GM12878 (cell line): ENCODE data around the gene EYA2. TPM values are rescaled to one million over a fixed set of nuclear protein-coding genes. Genes with fewer than 3 reads are reported as not detected.

ENCODE experiments used
- ATAC-seq: fragments of 200-7000 bp; cut with Tn5 transposase; 3 replicates; pipeline ENCODE4 v1.9.1; 2020; ENCODE audit warnings: mild to moderate bottlenecking, moderate library complexity
- BruUV-seq: library from RNA; stranded (reverse); fragments of 400-500 nt; replicated peaks from 2 replicates; lab custom pipeline; 2021; lab: Mats Ljungman, UMichigan
- CTCF ChIA-PET: fragments of 300-600 bp; sonication (Branson Sonifier 250); formaldehyde crosslinking; extraction: SDS; loops from one replicate; lab custom pipeline; 2021; ENCODE audit warnings: inconsistent platforms; lab: Yijun Ruan, JAX
- POLR2A ChIA-PET: fragments of 350-600 bp; formaldehyde crosslinking; extraction: SDS; loops from one replicate; lab custom pipeline; 2021; ENCODE audit warnings: inconsistent platforms; lab: Charles Lee
- RAD21 ChIA-PET: fragments of 300-600 bp; sonication (Branson Sonifier 250); formaldehyde crosslinking; loops from one replicate; lab custom pipeline; 2023; ENCODE audit warnings: antibody characterized with exemption; ENCODE audit not compliant: unreplicated experiment; lab: Charles Lee
- SMC1A ChIA-PET: fragments of 300-600 bp; sonication (Branson Sonifier 250); formaldehyde crosslinking; loops from one replicate; lab custom pipeline; 2023; ENCODE audit not compliant: unreplicated experiment, uncharacterized antibody; lab: Charles Lee
- DNase-seq: peaks from one replicate; pipeline ENCODE4 v3.0.0-alpha.2; 2011; ENCODE audit warnings: low read depth, low spot score
- FAIRE-seq: peaks from 3 replicates; lab custom pipeline; 2011; peaks lifted over from hg19 to GRCh38; lab: Jason Lieb, UNC
- H2AFZ ChIP-seq: 2 replicates; pipeline ENCODE4 v1.6.0; 2011; ENCODE audit warnings: low read depth, low read length, control low read depth; ENCODE audit not compliant: control insufficient read depth
- H3K27ac ChIP-seq: 2 replicates; pipeline ENCODE4 v1.5.1; 2011; ENCODE audit warnings: control low read depth; ENCODE audit not compliant: control insufficient read depth, insufficient read depth
- H3K27me3 ChIP-seq, 2 experiments: replicated peaks in 1 of 2; 2 replicates each; pipeline versions ENCODE4 v1.6.0 to v1.6.1; 2011; ENCODE audit warnings: low read length in 1 of 2; ENCODE audit not compliant: control insufficient read depth in 2 of 2, insufficient read depth in 2 of 2
- H3K36me3 ChIP-seq, 2 experiments: 2 replicates each; pipeline ENCODE4 v1.5.1; 2011; ENCODE audit warnings: low read length in 1 of 2; ENCODE audit not compliant: control insufficient read depth in 2 of 2, insufficient read depth in 2 of 2
- H3K4me1 ChIP-seq: 2 replicates; pipeline ENCODE4 v1.6.1; 2011; ENCODE audit warnings: mild to moderate bottlenecking, low read length, moderate library complexity, mixed read lengths; ENCODE audit not compliant: control insufficient read depth, insufficient read depth
- H3K4me2 ChIP-seq: 2 replicates; pipeline ENCODE4 v1.6.0; 2011; ENCODE audit warnings: control low read depth; ENCODE audit not compliant: control insufficient read depth, insufficient read depth
- H3K4me3 ChIP-seq: fragments of 200-600 bp; sonication (generic); 2 replicates; pipeline ENCODE4 v1.5.1; 2016
- H3K79me2 ChIP-seq: 2 replicates; pipeline ENCODE4 v1.6.0; 2011; ENCODE audit warnings: low read length; ENCODE audit not compliant: control insufficient read depth, insufficient read depth
- H3K9ac ChIP-seq: 2 replicates; pipeline ENCODE4 v1.8.0; 2011; ENCODE audit warnings: low read length, control low read depth, mixed read lengths; ENCODE audit not compliant: control insufficient read depth, insufficient read depth
- H3K9me3 ChIP-seq: replicated peaks from 3 replicates; pipeline ENCODE4 v1.5.1; 2011; ENCODE audit warnings: mild to moderate bottlenecking, low read length; ENCODE audit not compliant: control insufficient read depth, insufficient read depth
- H4K20me1 ChIP-seq: 2 replicates; pipeline ENCODE4 v1.6.0; 2011; ENCODE audit not compliant: control insufficient read depth, insufficient read depth
- CBFB ChIP-seq: IDR thresholded peaks from 2 replicates; pipeline ENCODE4 v1.6.1; 2016; ENCODE audit warnings: antibody characterized with exemption, low read depth
- GABPA ChIP-seq: IDR thresholded peaks from 2 replicates; pipeline ENCODE4 v1.6.1; 2014; ENCODE audit warnings: antibody characterized with exemption, low read depth, mild to moderate bottlenecking, inconsistent platforms
- GATAD2B ChIP-seq: fragments of 450-650 bp; conservative IDR thresholded peaks from 2 replicates; pipeline ENCODE4 v1.6.1; 2017; ENCODE audit warnings: low read depth, mild to moderate bottlenecking, moderate library complexity
- HDAC6 ChIP-seq: fragments of 200-600 bp; sonication (generic); IDR thresholded peaks from one replicate; pipeline ENCODE4 v1.8.0; 2017; ENCODE audit warnings: antibody characterized with exemption; ENCODE audit not compliant: unreplicated experiment
- RAD21 ChIP-seq: IDR thresholded peaks from 2 replicates; pipeline ENCODE4 v1.6.1; 2011; ENCODE audit warnings: mild to moderate bottlenecking, low read depth, low read length, moderate library complexity; ENCODE audit not compliant: insufficient read depth
- RBBP5 ChIP-seq: fragments of 200-600 bp; sonication (generic); conservative IDR thresholded peaks from 2 replicates; pipeline ENCODE4 v1.6.1; 2016
- RCOR1 ChIP-seq: conservative IDR thresholded peaks from 2 replicates; pipeline ENCODE4 v1.6.1; 2012; ENCODE audit warnings: low read depth, low read length, improper control_type of control experiment
- SMARCA5 ChIP-seq: fragments of 450-650 bp; IDR thresholded peaks from 2 replicates; pipeline ENCODE4 v1.6.1; 2017; ENCODE audit warnings: mild to moderate bottlenecking
- SP1 ChIP-seq: IDR thresholded peaks from one replicate; pipeline ENCODE4 v1.6.1; 2011; ENCODE audit warnings: low read depth, low read length
- WRNIP1 ChIP-seq: IDR thresholded peaks from 2 replicates; pipeline ENCODE4 v1.6.1; 2011; ENCODE audit warnings: low read depth, low read length, improper control_type of control experiment, borderline replicate concordance
- ZNF384 ChIP-seq: IDR thresholded peaks from 2 replicates; pipeline ENCODE4 v1.6.1; 2012; ENCODE audit warnings: low read depth, mild to moderate bottlenecking, low read length, improper control_type of control experiment, borderline replicate concordance
- WGBS: methylation state at CpG from one replicate; pipeline ENCODE4 v1.1.6; 2016; ENCODE audit warnings: low lambda C conversion rate; ENCODE audit not compliant: insufficient replicate concordance, insufficient coverage; ENCODE audit errors: missing lambda C conversion rate; 5-methylcytosine and 5-hydroxymethylcytosine counted together
- in situ Hi-C: fragments of 300-500 bp; cut with MboI; formaldehyde crosslinking; loops from 9 replicates; pipeline ENCODE4 v1.14.3; 2018; ENCODE audit warnings: mixed read lengths
- intact Hi-C: fragments of 100-400 bp; cut with micrococcal nuclease; formaldehyde crosslinking; loops from one replicate; pipeline ENCODE4 v1.14.2; 2022; ENCODE audit not compliant: unreplicated experiment
- polyA plus RNA-seq, 11 experiments: library from polyadenylated mRNA; depleted of rRNA in 4 of 11; unstranded in 6 of 11; stranded (reverse) in 5 of 11; fragments of >200 nt; fragmentation: Nextera tagmentation in 4 of 11; fragmentation: Illumina TruSeq in 1 of 11; extraction: Ambion mirVana in 4 of 11; extraction: Trizol in 1 of 11; gene quantifications; 1 replicate in 1 of 11; 2 replicates in 10 of 11; pipeline versions ENCODE4 v1.2.1 to v1.2.3, GENCODE V29; 2011 to 2016; ENCODE audit warnings: inconsistent platforms in 2 of 11, missing spikeins in 2 of 11, low read depth in 1 of 11
- total RNA-seq, 4 experiments: library from RNA; depleted of rRNA in 3 of 4; stranded (reverse); fragments of >200 nt in 3 of 4; fragmentation: Illumina TruSeq in 1 of 4; extraction: Trizol in 1 of 4; gene quantifications; 2 replicates each; pipeline versions ENCODE4 v1.2.1 to v1.2.3, GENCODE V29; 2013 to 2021
- TF ChIP-seq, protein P1 (sequence below): IDR thresholded peaks from 2 replicates; pipeline ENCODE4 v1.6.1; 2011; ENCODE audit warnings: low read depth, mild to moderate bottlenecking, low read length, moderate library complexity, borderline replicate concordance; ENCODE audit errors: extremely low read depth

EYA2 gene
- total and polyA plus RNA-seq, 10 of the 15 experiments (the other 5 are each of a cell fraction or from before 2014, with no cell fraction given) = 0.20 TPM; not detected in 9

DNA sequence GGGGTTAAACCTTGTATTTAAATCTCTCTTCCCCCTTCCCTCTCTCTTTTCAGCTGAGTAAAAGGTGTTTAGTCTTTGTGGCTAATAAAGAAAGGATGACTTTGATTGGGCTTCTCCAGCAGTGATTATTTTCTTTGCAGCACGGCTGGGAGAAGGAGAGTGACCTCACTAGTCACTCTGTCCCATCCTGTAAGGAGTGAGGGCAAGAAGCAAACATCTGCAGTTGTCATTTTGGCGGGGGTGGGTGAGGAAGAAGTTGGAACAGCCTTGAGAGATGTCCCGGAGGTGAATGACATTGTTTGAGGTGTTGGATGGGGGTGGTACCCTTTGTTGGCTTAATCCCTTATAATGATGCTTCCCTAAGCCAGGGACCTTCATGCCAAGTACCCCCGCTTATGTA, 223.6 kb downstream of the EYA2 start (continued):
- TF ChIP-seq HDAC6 = no peak
- TF ChIP-seq GATAD2B = no peak
- no peak for TF ChIP-seq RAD21
- TF ChIP-seq ZNF384 = no peak
- no peak for TF ChIP-seq RCOR1
- TF ChIP-seq CBFB = no peak

DNA sequence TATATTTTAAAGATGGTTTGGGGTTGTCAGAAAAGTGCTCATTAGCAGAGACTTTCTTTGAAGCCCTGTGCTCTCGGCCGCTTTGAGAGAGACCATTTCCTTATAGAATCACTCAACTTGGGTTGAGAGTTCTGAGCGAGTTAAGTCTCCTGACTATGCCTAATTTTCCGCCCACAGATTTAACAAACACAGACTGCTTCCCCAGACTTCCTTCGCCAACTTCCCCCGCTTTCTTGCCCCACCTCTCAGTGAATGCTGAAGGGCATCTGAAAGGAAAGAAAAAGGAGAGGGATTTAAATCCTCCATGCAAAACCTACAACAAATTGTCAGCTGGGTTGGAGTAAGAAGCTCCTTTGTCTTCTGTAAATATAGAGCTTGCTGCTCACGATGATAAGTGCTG, 224.0 kb downstream of the EYA2 start:
- H3K4me1 ChIP-seq = no peaks in the 10 kb centered on the region
- ChIA-PET CTCF (no interaction called here), RAD21 (no interaction called here), SMC1A (interaction anchor here (1.2 kb wide), 1 partner anchor 12 kb away, joined by 3 read pairs; no protein-coding TSS in a partner anchor), POLR2A (no interaction called here)
- no peak overlapping the region for H3K4me2 ChIP-seq
- H3K27me3 ChIP-seq = peaks cover 0 to 5% of the 10 kb centered on the region in 2 experiments; a peak in 2 of 4 replicates
- TF ChIP-seq RBBP5 (no peak), SP1 (no peak), WRNIP1 (no peak), GABPA (no peak), SMARCA5 (no peak)
- TF ChIP-seq, protein P1, sequence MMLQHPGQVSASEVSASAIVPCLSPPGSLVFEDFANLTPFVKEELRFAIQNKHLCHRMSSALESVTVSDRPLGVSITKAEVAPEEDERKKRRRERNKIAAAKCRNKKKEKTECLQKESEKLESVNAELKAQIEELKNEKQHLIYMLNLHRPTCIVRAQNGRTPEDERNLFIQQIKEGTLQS = no peak
- H3K4me3 ChIP-seq = no peak overlapping the region
- H3K36me3 ChIP-seq = no peaks in the 10 kb centered on the region
- no peak overlapping the region for H3K9ac ChIP-seq
- H3K9me3 ChIP-seq = no peaks in the 10 kb centered on the region
- 50% methylated on average over 7 of the region's 7 CpGs for WGBS
- FAIRE-seq = no peak
- H4K20me1 ChIP-seq = no peaks in the 10 kb centered on the region
- intact Hi-C loops (no loop called here), in situ Hi-C loops (no loop called here)
- BruUV-seq = no TSS peak
- no peak for DNase-seq
- H2AFZ ChIP-seq = no peak overlapping the region
- no peak for ATAC-seq
- H3K79me2 ChIP-seq = no peaks in the 10 kb centered on the region
- H3K27ac ChIP-seq = no peak overlapping the region
